NCI-H460 (cell line): ENCODE data around the gene THOC7. TPM values are rescaled to one million over a fixed set of nuclear protein-coding genes. Genes with fewer than 3 reads are reported as not detected.

Experiments
- DNase-seq: peaks from one replicate; pipeline ENCODE4 v3.0.0-alpha.2; 2016; ENCODE audit warnings: low read depth; ENCODE audit errors: extremely low read depth
- polyA plus RNA-seq: library from polyadenylated mRNA; depleted of rRNA; stranded (reverse); fragments of >200 nt; gene quantifications from 2 replicates; pipeline ENCODE4 v1.2.3, GENCODE V29; 2014; cell fraction: nucleus; rRNA removed
- total RNA-seq: library from RNA; depleted of rRNA; stranded (reverse); fragments of >200 nt; shearing (Covaris generic); gene quantifications from 2 replicates; pipeline ENCODE4 v1.2.3, GENCODE V29; 2014; rRNA removed

Gene THOC7
- total RNA-seq: 75.5 and 77.4 TPM in 2 replicates
- polyA plus RNA-seq: 36.6 and 62.4 TPM in 2 replicates

DNA sequence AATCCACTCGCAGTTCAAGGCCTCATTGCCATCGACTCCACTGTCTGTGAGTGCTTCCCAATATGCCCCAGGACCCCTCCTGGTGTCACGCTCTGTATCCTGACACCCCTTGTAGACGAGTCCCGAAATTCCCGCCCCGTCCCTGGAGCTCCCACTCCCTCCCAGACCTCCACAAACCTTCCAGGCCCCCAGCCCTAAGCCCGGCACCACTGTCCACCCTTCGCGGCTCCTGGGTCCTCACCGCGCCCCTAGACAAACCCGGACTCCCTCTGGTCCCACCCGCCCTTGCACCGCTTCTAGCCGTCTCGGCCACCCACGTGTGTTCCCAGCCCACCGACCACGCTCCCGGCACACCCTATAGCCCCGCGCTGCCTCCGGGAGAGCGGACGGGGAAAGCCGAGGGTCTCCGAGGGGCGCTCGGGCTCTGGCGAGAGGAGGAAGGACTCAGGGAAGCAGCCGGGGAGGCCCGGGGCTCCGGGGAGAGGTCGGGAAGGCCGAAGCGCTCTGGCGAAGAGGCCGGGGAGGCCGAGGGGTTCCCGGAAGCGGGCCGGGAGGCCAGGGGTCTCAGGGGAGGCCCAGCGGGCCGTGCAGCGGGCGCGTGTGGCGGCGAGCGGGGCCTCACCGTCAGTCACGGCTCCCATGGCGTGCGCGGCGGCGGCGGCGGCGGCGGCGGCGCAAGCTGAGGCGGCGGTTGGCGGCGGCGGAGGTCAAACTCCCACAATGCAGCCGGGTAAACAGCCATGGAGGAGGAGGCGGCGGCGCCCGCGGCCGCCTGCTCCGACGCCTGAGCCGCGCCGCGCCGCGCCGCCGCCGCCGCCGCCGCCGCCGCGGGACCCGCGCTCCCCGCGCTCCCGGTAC, at the start of gene THOC7, which contains the start of gene ATXN7:
TSS of gene THOC7 (minus strand) at position 656 of the 858 bp plus-strand sequence. CDS start at position 641, 15 bp downstream.
TSS of gene ATXN7 (plus strand) at position 718 of the 858 bp plus-strand sequence. CDS start 48,732 bp downstream, outside the sequence.
- DNase-seq: peak; percentile 45

DNA sequence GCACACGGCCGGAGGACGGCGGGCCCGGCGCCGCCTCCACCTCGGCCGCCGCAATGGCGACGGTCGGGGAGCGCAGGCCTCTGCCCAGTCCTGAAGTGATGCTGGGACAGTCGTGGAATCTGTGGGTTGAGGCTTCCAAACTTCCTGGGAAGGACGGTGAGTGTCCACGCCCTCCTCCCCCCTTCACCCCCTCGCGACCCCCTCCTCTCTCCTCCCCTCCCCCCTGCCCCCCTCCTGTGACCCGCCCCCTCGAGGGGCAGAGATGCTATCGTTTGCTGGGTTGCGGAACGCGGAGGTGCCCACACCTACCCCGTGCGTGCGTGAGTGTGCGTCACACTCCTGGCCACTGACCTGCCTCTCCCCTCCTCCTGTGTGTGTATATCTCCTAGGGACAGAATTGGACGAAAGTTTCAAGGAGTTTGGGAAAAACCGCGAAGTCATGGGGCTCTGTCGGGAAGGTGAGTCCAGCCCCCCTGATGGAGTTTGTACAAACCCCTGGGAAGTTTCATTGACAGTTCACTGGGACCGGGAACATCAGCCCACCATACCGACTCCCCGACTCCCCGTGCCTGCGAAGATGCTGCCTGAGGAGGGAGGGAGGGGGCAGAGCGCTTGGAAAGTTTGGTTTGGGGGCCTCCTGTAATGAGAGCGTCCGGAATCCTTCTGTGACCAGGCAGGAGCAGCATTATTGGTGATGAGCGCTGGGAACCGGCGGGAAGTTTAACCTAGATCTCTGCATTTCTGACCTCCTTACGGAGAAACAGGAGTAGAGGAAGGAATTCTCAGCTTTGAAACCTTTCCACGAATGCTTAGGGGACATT, 49.4 kb upstream of the THOC7 start:
- DNase-seq: peak; percentile 24

DNA sequence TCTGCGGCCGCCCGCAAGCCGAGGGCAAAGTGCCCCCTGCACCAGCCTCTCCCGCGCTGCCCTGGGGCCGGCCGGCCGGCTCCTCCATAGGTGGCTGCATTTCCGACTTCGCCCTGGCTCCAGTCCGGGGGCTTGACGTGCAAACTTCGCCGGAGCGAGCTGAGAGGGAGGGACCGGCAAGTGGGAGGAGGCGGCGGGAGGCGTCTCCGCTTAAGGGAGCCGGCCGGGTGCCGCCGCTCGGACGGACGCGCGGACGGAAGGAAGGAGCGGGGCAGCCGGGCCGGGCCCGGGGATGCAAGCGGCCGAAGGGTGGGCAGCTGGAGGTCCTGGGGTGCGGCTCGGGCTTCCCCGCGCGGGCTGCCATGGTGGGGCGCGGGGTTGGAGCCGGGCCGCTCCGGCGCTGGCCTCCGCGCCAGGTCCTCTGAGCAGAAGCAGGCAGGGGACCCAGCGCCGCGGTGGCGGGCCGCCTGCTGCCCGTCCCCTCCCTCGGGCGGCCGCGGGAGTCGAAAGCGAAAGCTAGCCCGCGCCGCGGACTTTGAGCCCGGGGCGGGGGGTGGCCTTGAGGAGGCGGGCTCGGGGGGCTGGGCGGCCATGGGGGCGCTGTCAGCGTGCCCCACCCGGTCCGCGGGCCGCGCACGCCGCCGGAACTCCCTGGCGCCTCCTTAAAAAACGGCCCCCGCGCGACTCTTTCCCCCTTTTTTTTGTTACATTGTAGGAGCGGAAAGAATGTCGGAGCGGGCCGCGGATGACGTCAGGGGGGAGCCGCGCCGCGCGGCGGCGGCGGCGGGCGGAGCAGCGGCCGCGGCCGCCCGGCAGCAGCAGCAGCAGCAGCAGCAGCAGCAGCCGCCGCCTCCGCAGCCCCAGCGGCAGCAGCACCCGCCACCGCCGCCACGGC, 48.5 kb upstream of the THOC7 start, which contains the start of gene SCAANT1:
TSS of gene SCAANT1 (minus strand) at position 511 of the 895 bp plus-strand sequence.
- DNase-seq: peak; percentile 69

DNA sequence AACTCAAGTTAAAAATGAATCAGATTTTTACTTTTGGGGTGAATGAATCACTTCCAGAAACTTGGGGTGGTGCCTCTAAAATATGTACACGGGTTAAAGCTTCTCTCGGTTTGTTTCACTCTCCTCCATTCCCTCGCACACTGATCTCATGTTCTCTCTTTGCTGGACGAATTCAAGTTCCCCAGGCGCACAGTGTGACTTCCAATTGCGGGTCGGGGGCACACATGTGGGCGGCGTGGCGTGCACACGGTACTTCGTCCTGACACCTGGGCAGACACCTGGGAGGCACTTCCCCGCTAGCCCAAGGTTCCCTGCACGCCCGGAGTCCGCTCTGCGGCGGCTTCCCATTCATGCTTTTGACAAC, 47.9 kb upstream of the THOC7 start:
- no peak for DNase-seq

DNA sequence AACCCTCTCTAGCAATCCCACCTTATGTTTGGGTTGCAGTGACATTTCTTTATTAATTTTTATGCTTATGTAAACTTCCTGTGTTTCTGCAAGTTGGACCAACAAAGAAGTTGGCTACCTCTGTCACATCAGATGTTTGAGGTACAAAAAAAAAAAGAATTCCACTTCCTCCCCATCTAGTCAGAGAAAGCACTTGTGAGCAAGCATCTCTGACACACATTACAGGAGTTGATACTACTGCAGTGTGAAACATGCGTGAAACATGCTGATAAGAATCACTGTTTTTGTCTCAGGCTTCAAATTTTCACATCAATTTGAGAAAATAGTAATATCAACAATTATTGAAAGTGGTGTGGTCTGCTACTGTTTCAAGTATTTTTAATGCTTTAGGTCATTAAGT, 47.3 kb upstream of the THOC7 start:
- no peak for DNase-seq

DNA sequence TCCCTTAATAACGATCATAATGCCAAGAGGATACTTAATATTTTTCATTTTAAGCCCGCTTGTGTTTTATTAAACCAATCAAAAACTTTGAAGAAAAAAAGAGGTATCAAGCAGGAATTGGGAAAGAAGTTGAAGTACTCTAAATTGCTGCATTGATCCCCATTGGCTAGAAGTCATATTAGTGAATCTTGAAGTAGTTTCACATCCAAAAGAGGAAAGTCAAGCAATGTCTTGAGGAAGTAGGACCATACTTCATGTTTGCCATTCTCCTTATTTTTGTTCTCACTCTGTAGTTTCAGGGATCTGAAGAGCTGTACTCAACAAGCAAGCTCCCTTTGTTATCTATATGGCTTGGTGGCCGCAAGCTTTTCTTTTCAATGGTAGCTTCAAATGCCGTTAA, 46.4 kb upstream of the THOC7 start:
- no peak for DNase-seq

DNA sequence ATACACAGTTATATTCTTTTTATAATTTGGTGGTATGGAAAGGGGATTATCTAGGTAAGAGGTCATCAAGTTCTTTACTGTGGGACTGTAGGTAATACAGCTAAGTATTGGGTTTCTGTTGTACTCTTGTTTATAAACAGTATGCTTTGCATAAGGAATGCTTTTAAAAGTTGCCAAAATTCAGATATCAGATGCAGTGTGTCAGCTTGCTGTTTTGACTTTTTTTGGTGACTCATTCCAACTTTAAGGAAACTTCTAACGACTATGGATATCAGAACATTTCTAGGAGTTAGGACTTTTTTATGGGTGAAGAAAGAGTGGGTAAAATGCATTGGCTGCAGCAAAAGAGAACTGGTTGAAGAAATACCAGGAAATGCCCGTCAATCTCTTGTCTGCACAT, 45.8 kb upstream of the THOC7 start:
- no peak for DNase-seq

DNA sequence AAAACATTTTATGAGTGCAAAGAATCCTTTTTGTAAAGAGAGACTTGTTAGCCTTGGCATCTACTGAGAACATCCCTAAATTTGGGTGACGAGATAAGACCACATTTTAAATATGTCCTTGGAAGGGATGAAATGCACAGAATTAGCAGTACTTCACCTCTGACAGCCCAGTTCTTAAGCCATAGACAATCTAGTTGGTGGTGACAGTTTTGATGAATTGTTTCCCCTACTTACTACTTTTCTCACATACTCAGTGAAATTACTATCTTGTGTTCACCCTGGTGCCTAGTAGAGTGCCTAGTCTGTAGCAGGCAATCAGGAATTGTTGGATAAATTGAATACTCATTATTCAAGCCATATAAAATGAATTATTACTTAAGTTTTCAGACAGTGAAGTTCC, 45.2 kb upstream of the THOC7 start:
- no peak for DNase-seq

DNA sequence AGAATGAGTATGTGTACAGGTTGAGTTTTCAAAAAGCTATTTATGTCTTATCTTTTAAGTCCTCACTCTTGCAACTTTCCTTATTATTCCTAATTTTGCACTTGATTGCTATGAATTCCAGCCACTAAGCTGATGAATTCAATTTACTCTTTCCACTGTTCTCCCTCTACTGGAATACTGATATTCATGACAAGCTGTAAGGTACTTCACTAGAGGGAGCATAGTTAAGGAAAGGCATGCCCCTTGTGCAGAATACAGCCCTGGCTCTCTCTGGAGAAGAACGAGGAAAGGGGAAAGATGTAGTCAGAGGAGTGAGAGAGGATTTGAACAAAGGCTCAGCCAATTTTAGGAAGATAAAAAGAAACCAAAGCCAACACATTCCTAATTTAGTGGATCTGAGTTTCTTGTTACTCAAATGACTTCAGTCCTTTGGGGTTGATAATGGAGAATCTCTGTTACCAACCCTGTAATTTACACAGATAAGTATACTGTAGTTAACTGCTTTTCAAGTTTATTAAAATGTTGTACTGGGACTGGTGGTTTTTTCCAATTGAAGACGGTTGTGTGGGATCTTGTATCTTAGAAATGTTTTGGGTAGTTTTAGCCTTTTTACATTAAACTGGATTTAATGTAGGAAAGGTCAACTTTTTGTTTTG, 44.6 kb upstream of the THOC7 start:
- no peak for DNase-seq

DNA sequence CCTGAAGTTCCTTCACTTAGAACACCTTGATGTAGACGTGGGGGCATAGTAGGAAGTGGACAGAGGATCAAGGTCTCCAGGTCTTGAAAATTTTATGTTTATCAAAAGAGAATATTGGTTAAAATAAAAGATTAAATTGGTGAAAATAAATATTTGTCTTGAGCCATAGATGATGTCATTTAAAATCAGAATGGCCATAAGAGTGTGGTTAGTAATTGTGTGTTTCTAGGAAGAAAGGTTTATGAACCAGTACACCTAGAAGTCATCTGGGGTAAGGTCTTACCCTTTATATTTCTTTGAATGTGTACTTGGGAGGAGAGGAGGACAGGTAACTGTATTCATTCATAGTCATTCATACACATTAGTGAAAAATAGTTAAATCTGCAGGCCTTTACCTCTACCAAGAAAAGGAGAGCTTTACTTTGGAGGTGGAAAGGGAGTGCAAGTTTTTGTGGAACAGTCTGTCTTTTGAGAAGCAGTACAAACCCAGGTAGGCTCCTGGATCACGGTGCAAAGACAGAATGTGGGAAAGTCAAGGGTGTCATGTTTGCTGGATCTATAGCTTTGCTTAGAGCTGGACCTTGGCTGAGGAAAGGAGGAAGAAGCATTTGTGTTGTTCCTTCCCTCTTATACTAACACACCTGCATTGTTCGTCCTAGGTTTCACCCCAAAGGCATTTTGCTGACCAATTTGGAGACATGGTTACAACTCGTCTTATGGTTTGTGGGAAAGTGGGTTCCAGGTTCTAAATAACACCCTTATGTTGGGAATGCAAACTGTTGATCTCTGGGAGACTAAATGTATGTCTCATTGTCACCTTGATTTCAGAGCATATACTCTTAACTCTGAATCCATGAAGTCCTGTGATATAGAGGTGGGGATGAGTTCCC, 42.4 kb upstream of the THOC7 start:
- DNase-seq: no peak

DNA sequence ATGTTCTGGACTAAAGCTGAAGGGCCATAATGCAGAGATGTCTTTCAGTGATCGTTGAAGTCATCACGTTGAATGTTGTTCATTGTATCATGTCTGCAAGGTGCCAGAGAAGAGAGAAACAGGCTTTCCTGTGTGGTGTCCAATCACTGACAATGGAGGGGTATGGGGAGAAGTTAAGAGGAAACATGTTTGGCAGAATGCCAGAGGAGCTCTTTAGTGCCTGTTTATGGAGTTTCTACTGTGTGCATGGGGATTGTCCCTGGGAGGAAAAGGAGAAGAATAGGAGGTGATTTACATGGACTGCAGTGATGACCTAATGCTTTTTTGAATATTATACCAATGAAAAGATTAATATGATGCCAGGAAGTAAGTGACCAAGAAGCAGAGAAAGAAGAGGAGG, 36.9 kb upstream of the THOC7 start:
- no peak for DNase-seq

DNA sequence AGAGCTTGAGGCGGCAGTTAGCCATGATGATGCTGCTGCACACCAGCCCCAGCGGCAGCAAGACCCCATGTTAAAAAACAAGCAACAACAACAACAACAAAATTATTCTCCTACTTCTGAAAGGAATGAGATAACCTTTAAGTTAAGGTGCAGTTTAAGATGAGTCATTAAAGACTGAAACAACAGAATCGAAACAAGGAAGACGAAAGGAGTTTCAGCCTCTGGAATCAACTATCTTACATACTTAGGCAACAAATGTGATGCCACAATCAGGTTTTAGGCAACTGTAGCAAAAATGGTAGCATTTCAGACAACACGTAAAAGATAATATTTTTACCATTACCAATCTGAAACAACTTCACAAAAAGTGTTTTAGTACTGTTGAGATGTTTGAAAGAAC, 36.4 kb upstream of the THOC7 start:
- DNase-seq: no peak

DNA sequence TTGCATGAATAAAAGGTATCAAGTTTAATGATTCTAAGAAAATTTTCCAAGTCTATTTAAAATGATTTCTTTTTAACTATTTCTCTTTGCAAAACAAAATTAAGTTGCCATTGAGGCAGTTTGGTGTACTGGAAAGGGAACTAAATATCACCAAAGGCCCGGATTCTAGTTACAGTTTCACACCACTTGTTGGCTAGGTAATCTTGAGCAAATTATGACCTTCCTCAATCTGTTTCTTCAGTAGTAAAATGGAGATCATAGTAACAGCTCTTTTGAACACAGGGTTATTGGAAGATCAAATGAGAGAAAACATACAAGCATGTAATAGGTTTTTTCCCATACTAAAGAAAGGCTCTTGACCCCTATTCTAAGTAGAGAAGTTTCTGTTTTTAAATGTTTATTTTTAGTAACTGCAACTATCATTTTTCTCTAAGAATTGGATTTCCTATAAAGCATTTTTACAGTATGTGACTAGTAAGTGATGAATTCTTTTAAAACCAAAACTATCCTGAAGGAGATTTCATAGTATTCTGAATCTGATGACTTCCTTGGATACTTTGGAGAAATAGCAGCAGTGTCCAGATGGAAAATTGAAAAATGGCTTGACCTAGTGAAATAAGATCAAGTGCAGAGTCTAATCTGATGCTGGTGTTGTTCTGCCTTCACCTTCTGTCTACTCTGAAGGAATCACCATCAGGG, 32.9 kb upstream of the THOC7 start:
- DNase-seq: no peak

DNA sequence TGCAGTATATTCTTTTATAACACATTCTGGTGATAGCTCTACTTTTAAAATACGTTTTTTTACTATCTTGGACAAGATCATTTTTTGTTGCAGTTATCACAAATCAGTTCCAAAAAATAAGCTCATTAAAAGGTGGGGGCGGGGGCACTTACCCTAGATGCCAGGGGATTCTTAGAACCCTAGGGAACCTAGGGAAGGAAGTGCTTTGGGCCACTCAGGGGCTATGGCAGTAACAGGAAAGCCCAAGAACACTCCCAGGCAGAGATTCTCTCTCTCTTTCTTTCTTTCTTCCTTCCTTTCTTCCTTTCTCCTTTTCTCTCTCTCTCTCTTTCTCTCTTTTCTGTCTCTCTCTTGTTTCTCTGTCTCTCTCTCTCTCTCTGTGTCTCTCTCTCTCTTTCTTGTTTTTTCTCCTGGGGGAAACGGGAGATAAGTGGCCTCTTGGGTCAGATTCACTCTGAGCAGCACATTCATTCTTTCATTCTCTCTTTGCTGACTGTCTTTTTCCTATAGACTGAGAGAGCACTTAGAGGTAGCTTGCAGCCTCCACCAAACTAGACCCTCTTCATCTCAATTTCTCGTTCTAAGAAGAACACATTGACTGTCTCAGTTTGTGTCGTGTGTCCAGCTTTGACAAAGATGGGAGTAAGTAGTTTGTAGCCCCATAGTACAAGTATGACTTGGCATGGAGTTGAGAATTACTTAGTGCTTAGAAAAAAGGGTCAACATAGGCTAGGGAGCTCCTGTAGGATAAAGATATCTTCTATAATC, 32.0 kb upstream of the THOC7 start:
- DNase-seq: no peak

DNA sequence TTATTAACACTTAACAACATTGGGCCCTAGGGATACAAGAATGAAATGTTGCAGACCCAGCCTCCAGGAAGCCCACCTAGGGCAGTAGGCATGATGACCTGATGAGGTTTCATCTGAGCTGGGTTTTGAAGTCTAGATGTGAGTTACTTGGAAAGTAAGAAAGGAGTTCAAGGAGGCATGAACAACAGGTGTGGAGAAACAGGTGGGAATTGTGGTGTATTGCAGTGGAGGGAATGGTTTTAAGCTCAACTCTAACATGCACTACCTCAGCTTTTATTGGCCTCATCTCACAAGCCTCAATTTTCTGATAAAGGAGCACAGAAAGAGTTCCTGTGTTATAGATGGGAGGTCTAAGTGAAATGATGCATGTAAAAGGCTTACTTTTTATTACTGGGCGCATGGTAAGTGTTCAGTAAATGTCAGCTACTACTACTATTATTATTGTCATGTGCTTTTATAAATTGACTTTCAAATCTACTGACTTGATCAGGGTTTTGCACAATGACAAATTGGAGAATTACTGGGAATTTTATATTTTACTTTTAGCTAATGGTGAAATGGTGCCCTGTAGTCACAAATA, 29.3 kb upstream of the THOC7 start:
- no peak for DNase-seq

DNA sequence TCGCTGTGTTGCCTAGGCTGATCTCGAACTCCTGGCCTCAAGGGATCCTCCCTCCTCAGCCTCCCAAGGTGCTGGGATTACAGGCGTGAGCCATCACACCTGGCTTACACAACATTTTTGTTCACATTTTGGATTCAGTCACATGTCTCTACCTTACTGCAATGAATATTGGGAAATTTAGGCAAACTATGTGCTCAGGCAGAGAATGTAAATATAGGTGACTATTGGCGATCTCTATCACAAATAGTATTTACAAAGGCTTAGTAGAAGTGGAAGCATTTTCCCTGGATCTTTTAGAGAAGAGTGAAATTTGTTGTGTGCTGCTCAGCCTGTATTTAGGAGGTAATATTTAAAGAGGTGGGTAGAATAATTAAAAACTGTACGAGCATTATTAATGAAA, 27.9 kb upstream of the THOC7 start:
- DNase-seq: no peak

DNA sequence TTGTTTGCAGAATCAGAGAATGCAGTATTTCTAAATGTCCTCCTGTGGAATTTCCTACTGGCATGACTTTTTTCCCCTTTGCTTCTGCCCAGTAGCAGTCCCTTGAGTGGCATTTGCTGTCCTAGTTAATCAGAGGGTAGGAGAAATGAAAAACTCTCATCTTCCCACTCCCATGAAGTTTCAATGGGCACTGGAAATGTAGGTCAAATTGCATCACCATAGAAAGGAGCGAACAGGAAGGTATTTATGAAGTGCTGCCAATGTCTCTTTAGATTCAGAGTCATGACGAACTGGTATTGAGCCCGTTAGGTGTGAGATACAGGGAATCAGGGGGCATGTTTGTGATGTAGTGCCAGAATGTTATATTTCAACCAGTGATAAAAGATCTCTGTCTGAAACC, 23.3 kb upstream of the THOC7 start:
- DNase-seq: no peak
